CD14-positive monocyte (primary cell): ENCODE results near the gene PRDM10. TPM values are rescaled to one million over a fixed set of nuclear protein-coding genes. Genes with fewer than 3 reads are reported as not detected.
"Not testable (repeated sequence)": the region's sequence is repeated elsewhere in the genome, so short reads cannot be mapped to it uniquely, and the experiment has no call there.

ENCODE experiments used
- DNase-seq, 3 donors: peaks; one replicate each; pipeline ENCODE4 v3.0.0-alpha.2; 2011 to 2022
- H2AFZ ChIP-seq: 2 replicates; pipeline ENCODE4 v1.6.0; 2012; ENCODE audit warnings: mild to moderate bottlenecking, low read depth, low read length, inconsistent platforms; ENCODE audit not compliant: insufficient read depth, poor library complexity, severe bottlenecking
- H3K27ac ChIP-seq, 2 donors: 1 replicate in 1 of 2; 2 replicates in 1 of 2; pipeline ENCODE4 v1.5.1; 2012 to 2013; ENCODE audit warnings: low read length in 2 of 2, control low read depth in 1 of 2, inconsistent platforms in 1 of 2, low read depth in 1 of 2, mild to moderate bottlenecking in 1 of 2
- H3K27me3 ChIP-seq, 2 donors: one replicate each; pipeline versions ENCODE4 v1.6.0 to v1.6.1; 2011 to 2013; ENCODE audit warnings: low read length in 2 of 2; ENCODE audit not compliant: control insufficient read depth in 2 of 2, insufficient read depth in 2 of 2
- H3K36me3 ChIP-seq, 2 donors: replicated peaks in 1 of 2; 1 replicate in 1 of 2; 2 replicates in 1 of 2; pipeline versions ENCODE4 v1.5.1 to v1.6.1; 2012 to 2013; ENCODE audit warnings: low read length in 2 of 2, control low read depth in 1 of 2, inconsistent platforms in 1 of 2, mild to moderate bottlenecking in 1 of 2; ENCODE audit not compliant: insufficient read depth in 2 of 2, control insufficient read depth in 1 of 2
- H3K4me1 ChIP-seq, 2 donors: 1 replicate in 1 of 2; 2 replicates in 1 of 2; pipeline versions ENCODE4 v1.5.1 to v1.6.1; 2012 to 2013; ENCODE audit warnings: low read length in 2 of 2, control low read depth in 1 of 2, inconsistent platforms in 1 of 2, mild to moderate bottlenecking in 1 of 2, moderate library complexity in 1 of 2; ENCODE audit not compliant: insufficient read depth in 2 of 2, control insufficient read depth in 1 of 2
- H3K4me2 ChIP-seq: replicated peaks from 2 replicates; pipeline ENCODE3; 2012; ENCODE audit warnings: low read length, moderate library complexity, mild to moderate bottlenecking; ENCODE audit not compliant: poor library complexity, severe bottlenecking; ENCODE audit errors: extremely low read depth
- H3K4me3 ChIP-seq, 3 experiments: fragments of 200-600 bp in 1 of 3; sonication (generic) in 1 of 3; replicated peaks in 1 of 3; 1 replicate in 2 of 3; 2 replicates in 1 of 3; pipeline ENCODE4 v1.5.1; 2011 to 2013; ENCODE audit warnings: low read length in 3 of 3, mild to moderate bottlenecking in 3 of 3, control low read depth in 2 of 3, low read depth in 2 of 3, inconsistent platforms in 1 of 3, moderate library complexity in 1 of 3
- H3K79me2 ChIP-seq: 2 replicates; pipeline ENCODE4 v1.6.0; 2012; ENCODE audit warnings: mild to moderate bottlenecking, control low read depth, inconsistent platforms, low read length, moderate library complexity; ENCODE audit not compliant: insufficient read depth
- H3K9ac ChIP-seq: 2 replicates; pipeline ENCODE4 v1.6.0; 2017; ENCODE audit warnings: low read length, mild to moderate bottlenecking; ENCODE audit not compliant: insufficient read depth, poor library complexity, severe bottlenecking
- H3K9me3 ChIP-seq, 2 donors: replicated peaks in 1 of 2; 1 replicate in 1 of 2; 2 replicates in 1 of 2; pipeline versions ENCODE4 v1.5.1 to v1.6.1; 2012 to 2013; ENCODE audit warnings: low read length in 2 of 2, control low read depth in 1 of 2; ENCODE audit not compliant: control insufficient read depth in 1 of 2, insufficient read depth in 1 of 2
- H4K20me1 ChIP-seq: 2 replicates; pipeline ENCODE4 v1.6.0; 2012; ENCODE audit warnings: mild to moderate bottlenecking, low read length, control low read depth, moderate library complexity; ENCODE audit not compliant: insufficient read depth
- H3K27ac Mint-ChIP-seq, 7 donors: one replicate each; pipeline ENCODE4 v1.8.0; 2020; ENCODE audit warnings: mild to moderate bottlenecking in 7 of 7, mixed read lengths in 7 of 7, moderate library complexity in 6 of 7, inconsistent platforms in 2 of 7
- H3K27me3 Mint-ChIP-seq, 3 donors: one replicate each; pipeline ENCODE4 v1.8.0; 2021 to 2022; ENCODE audit warnings: low read depth in 3 of 3, mild to moderate bottlenecking in 3 of 3, mixed read lengths in 3 of 3, moderate library complexity in 3 of 3, inconsistent platforms in 1 of 3
- H3K36me3 Mint-ChIP-seq, 2 donors: one replicate each; pipeline ENCODE4 v1.8.0; 2020; ENCODE audit warnings: mixed read lengths in 2 of 2, inconsistent platforms in 1 of 2, mild to moderate bottlenecking in 1 of 2
- H3K4me1 Mint-ChIP-seq: one replicate; pipeline ENCODE4 v1.8.0; 2020; ENCODE audit warnings: mild to moderate bottlenecking, mixed read lengths
- H3K4me3 Mint-ChIP-seq, 2 donors: one replicate each; pipeline ENCODE4 v1.8.0; 2020; ENCODE audit warnings: mild to moderate bottlenecking in 2 of 2, mixed read lengths in 2 of 2, moderate library complexity in 1 of 2
- H3K9me3 Mint-ChIP-seq, 7 donors: one replicate each; pipeline ENCODE4 v1.8.0; 2020 to 2022; ENCODE audit warnings: mixed read lengths in 7 of 7, mild to moderate bottlenecking in 6 of 7, moderate library complexity in 6 of 7, inconsistent platforms in 2 of 7
- WGBS: methylation state at CpG from one replicate; pipeline ENCODE4 v1.1.5; 2013; ENCODE audit warnings: missing lambda C conversion rate; ENCODE audit not compliant: insufficient coverage; 5-methylcytosine and 5-hydroxymethylcytosine counted together
- intact Hi-C, 2 donors: fragments of 100-400 bp; cut with micrococcal nuclease; formaldehyde crosslinking; loops; one replicate each; pipeline versions ENCODE4 v1.15.0 to v1.15.1; 2023
- polyA plus RNA-seq, 3 donors: library from polyadenylated mRNA; depleted of rRNA in 1 of 3; unstranded in 2 of 3; stranded (reverse) in 1 of 3; fragments of 300-500 nt in 2 of 3; fragments of >200 nt in 1 of 3; fragmentation: Illumina TruSeq in 2 of 3; gene quantifications; 1 replicate in 2 of 3; 2 replicates in 1 of 3; pipeline ENCODE4 v1.2.3, GENCODE V29; 2012 to 2021
- TF ChIP-seq, protein P1 (sequence below): fragments of 200-600 bp; IDR thresholded peaks from one replicate; pipeline ENCODE4 v1.8.0; 2022; ENCODE audit warnings: antibody characterized with exemption, mild to moderate bottlenecking

PRDM10 gene
- polyA plus RNA-seq, 3 donors, result 0.64 to 5.6 (median 1.1) TPM

- Mint-ChIP-seq H3K36me3 (no peaks in the 10 kb centered on the region), H3K9me3 (peaks cover 0 to 8% (median 3%) of the 10 kb centered on the region in 7 donors), H3K27me3 (peaks cover 0 to 5% (median 0%) of the 10 kb centered on the region in 3 donors), H3K4me3 (no peak overlapping the region), H3K27ac (no peak overlapping the region), H3K4me1 (no peaks in the 10 kb centered on the region)
- H3K79me2 ChIP-seq, result no peaks in the 10 kb centered on the region
- WGBS, result 100% methylated on average over 1 of the region's 2 CpGs
- TF ChIP-seq, protein P1, sequence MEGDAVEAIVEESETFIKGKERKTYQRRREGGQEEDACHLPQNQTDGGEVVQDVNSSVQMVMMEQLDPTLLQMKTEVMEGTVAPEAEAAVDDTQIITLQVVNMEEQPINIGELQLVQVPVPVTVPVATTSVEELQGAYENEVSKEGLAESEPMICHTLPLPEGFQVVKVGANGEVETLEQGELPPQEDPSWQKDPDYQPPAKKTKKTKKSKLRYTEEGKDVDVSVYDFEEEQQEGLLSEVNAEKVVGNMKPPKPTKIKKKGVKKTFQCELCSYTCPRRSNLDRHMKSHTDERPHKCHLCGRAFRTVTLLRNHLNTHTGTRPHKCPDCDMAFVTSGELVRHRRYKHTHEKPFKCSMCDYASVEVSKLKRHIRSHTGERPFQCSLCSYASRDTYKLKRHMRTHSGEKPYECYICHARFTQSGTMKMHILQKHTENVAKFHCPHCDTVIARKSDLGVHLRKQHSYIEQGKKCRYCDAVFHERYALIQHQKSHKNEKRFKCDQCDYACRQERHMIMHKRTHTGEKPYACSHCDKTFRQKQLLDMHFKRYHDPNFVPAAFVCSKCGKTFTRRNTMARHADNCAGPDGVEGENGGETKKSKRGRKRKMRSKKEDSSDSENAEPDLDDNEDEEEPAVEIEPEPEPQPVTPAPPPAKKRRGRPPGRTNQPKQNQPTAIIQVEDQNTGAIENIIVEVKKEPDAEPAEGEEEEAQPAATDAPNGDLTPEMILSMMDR, result no peak
- no peak overlapping the region for H2AFZ ChIP-seq
- H3K9ac ChIP-seq, result no peak overlapping the region
- no peak for DNase-seq
- H3K36me3 ChIP-seq, result no peaks in the 10 kb centered on the region
- no peak overlapping the region for H3K27ac ChIP-seq
- intact Hi-C loops, result no loop called here
- no peak overlapping the region for H3K4me3 ChIP-seq
- H3K9me3 ChIP-seq, result peaks cover 0 to 5% of the 10 kb centered on the region in 2 donors
- no peaks in the 10 kb centered on the region for H3K4me1 ChIP-seq
- no peaks in the 10 kb centered on the region for H4K20me1 ChIP-seq
- H3K4me2 ChIP-seq, result no peak overlapping the region
- H3K27me3 ChIP-seq, result no peaks in the 10 kb centered on the region
These were observed 20.6 kb upstream of the PRDM10 start for GRCh38 chr11:130023204-130023603.

DNA sequence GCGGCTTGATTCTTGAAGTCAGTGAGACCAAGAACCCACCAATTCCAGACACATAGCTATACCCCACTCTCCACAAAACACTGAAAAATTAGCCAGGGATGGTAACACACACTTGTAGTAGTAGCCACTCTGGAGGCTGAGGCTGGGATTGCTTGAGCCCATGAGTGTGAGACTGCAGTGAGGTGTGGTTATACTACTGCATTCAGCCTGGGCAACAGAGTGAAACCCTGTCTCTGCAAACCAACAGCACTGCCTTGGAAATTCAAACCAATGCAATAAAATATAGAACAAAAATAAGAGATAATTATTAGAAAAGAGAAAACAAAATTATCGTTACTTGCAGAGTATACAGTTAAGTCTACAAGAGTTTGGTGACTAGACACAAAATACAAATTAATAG is 20.2 kb upstream of the PRDM10 start:
- no peaks in the 10 kb centered on the region for H4K20me1 ChIP-seq
- TF ChIP-seq, protein P1, result no peak
- intact Hi-C loops, result no loop called here
- Mint-ChIP-seq H3K27ac (no peak overlapping the region), H3K4me1 (no peaks in the 10 kb centered on the region), H3K36me3 (no peaks in the 10 kb centered on the region), H3K9me3 (peaks cover 0 to 8% (median 3%) of the 10 kb centered on the region in 7 donors), H3K27me3 (peaks cover 0 to 5% (median 0%) of the 10 kb centered on the region in 3 donors), H3K4me3 (no peak overlapping the region)
- H2AFZ ChIP-seq, result no peak overlapping the region
- H3K36me3 ChIP-seq, result no peaks in the 10 kb centered on the region
- no peak overlapping the region for H3K4me2 ChIP-seq
- H3K9me3 ChIP-seq, result peaks cover 0 to 5% of the 10 kb centered on the region in 2 donors
- no peaks in the 10 kb centered on the region for H3K79me2 ChIP-seq
- H3K4me3 ChIP-seq, result no peak overlapping the region
- H3K27me3 ChIP-seq, result no peaks in the 10 kb centered on the region
- no peak for DNase-seq
- no peak overlapping the region for H3K9ac ChIP-seq
- no peak overlapping the region for H3K27ac ChIP-seq
- H3K4me1 ChIP-seq, result no peaks in the 10 kb centered on the region
- no CpG with 5 or more reads among the region's 2 CpGs for WGBS

DNA sequence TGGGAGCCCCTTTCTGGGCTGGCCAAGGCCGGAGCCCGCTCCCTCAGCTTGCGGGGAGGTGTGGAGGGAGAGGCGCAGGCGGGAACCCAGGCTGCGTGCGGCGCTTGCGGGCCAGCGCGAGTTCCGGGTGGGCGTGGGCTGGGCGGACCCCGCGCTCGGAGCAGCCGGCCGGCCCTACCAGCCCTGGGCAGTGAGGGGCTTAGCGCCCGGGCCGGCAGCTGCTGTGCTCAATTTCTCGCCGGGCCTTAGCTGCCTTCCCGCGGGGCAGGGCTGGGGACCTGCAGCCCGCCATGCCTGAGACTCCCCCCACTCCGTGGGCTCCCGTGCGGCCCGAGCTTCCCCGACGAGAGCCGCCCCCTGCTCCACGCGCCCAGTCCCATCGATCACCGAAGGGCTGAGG is 19.0 kb upstream of the PRDM10 start:
- H3K27ac ChIP-seq, H3K27ac Mint-ChIP-seq, H3K9me3 ChIP-seq, H3K4me3 ChIP-seq, H2AFZ ChIP-seq, H4K20me1 ChIP-seq, H3K36me3 ChIP-seq, H3K4me3 Mint-ChIP-seq, H3K36me3 Mint-ChIP-seq, H3K9me3 Mint-ChIP-seq, DNase-seq, H3K27me3 Mint-ChIP-seq, H3K4me1 ChIP-seq, H3K79me2 ChIP-seq, H3K4me1 Mint-ChIP-seq, H3K27me3 ChIP-seq, intact Hi-C loops, H3K9ac ChIP-seq, H3K4me2 ChIP-seq: not testable (repeated sequence)
- 99% methylated on average over 34 of the region's 38 CpGs for WGBS
